ENCODE results near the gene MCM8. TPM values are rescaled to one million over a fixed set of nuclear protein-coding genes. Genes with fewer than 3 reads are reported as not detected.

Gene MCM8
- polyA plus RNA-seq, 4 donors, result 1.6 to 12.2 (median 4.2) TPM

DNA sequence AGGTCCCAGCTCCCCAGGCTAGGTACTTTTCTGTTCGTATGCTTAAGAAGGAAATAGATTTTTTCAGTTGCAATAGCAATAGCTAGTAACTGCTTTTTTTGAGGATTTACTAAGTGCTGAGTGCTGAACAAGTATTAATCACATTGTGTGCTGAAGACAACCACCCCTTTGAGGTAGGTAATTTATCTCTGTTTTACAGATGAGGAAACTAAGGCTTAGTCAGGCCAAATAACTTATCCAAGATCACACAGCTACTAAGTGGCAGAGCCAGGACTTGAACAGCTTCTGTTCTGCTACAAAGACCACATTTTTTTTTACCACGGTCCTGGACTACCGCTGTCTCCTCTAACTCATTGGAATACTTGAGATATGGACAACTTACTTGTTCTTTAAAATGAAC is 63.6 kb downstream of the MCM8 start:
- no peaks in the 10 kb centered on the region for H3K9me3 ChIP-seq (ENCODE audit: control insufficient read depth in 2 of 2, insufficient read depth in 1 of 2, low read depth in 1 of 2, low read length in 1 of 2)
- H3K27me3 ChIP-seq (ENCODE audit: control insufficient read depth in 3 of 3, insufficient read depth in 3 of 3, low read length in 3 of 3), result no peaks in the 10 kb centered on the region
- no peak overlapping the region for H3K27ac ChIP-seq (ENCODE audit: low read depth in 1 of 3, low read length in 2 of 3)
- WGBS, 3 donors, result 80 to 85% (median 82%) methylated on average over 3 of the region's 3 CpGs
- H3K4me3 ChIP-seq (ENCODE audit: low read depth in 1 of 3, low read length in 3 of 3), result no peak overlapping the region
- DNase-seq, result no peak
- FAIRE-seq, result no peak
- H3K4me1 ChIP-seq (ENCODE audit: control insufficient read depth in 3 of 3, insufficient read depth in 2 of 3, low read depth in 1 of 3, low read length in 2 of 3), result peaks cover 0 to 3% (median 0%) of the 10 kb centered on the region in 3 donors
- H3K36me3 ChIP-seq (ENCODE audit: control insufficient read depth in 3 of 3, insufficient read depth in 2 of 3, low read depth in 1 of 3, low read length in 3 of 3), result peaks cover 3 to 29% (median 24%) of the 10 kb centered on the region in 3 donors

DNA sequence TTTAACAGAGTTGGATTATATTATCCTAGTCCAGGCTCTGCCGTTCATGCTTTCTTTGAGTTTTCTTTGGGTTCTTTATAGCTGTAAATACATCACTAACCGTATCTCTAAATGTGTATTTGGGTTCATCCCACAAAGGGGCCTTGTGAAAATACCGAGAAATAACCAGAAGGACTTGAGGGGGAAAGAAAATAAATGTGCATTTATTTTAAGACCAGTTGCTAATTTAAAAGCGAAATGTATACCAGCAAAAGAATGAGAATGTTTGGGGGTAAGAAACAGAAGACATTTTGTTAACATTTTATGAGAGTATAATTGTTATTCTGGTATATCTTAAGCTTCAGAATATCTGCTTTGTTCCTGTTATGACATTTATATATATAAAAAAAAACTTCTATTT is 64.5 kb downstream of the MCM8 start:
- FAIRE-seq (no peak), DNase-seq (no peak)
- Histone ChIP-seq H3K4me1 (ENCODE audit: control insufficient read depth in 3 of 3, insufficient read depth in 2 of 3, low read depth in 1 of 3, low read length in 2 of 3) (peaks cover 0 to 3% (median 0%) of the 10 kb centered on the region in 3 donors), H3K9me3 (ENCODE audit: control insufficient read depth in 2 of 2, insufficient read depth in 1 of 2, low read depth in 1 of 2, low read length in 1 of 2) (no peaks in the 10 kb centered on the region), H3K27ac (ENCODE audit: low read depth in 1 of 3, low read length in 2 of 3) (no peak overlapping the region), H3K36me3 (ENCODE audit: control insufficient read depth in 3 of 3, insufficient read depth in 2 of 3, low read depth in 1 of 3, low read length in 3 of 3) (peaks cover 3 to 29% (median 24%) of the 10 kb centered on the region in 3 donors), H3K4me3 (ENCODE audit: low read depth in 1 of 3, low read length in 3 of 3) (no peak overlapping the region), H3K27me3 (ENCODE audit: control insufficient read depth in 3 of 3, insufficient read depth in 3 of 3, low read length in 3 of 3) (no peaks in the 10 kb centered on the region)
- 87 to 89% (median 88%) methylated on average over 4 of the region's 4 CpGs for WGBS, 3 donors

DNA sequence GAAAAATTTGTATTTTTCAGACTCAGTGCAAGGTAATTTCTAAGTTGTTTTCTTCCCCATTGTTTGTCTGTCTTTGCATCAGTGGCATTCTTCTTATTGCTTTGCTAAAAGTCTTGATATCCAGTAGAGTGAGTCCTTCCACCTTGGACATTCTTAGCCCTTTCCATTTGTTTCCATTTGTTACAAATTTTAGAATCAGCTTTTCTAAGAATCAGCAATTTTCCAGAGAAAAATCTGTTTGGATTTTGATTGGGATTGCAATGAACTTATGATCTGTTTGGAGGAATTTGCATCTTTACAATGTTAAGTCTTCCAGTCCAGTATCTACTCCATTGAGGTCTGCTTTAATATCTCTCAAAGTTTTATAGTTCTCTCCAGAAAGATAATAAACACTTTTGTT is 67.0 kb downstream of the MCM8 start:
- H3K36me3 ChIP-seq (ENCODE audit: control insufficient read depth in 3 of 3, insufficient read depth in 2 of 3, low read depth in 1 of 3, low read length in 3 of 3), result peaks cover 0 to 24% (median 20%) of the 10 kb centered on the region in 3 donors
- H3K4me1 ChIP-seq (ENCODE audit: control insufficient read depth in 3 of 3, insufficient read depth in 2 of 3, low read depth in 1 of 3, low read length in 2 of 3), result peaks cover 0 to 3% (median 0%) of the 10 kb centered on the region in 3 donors
- H3K9me3 ChIP-seq (ENCODE audit: control insufficient read depth in 2 of 2, insufficient read depth in 1 of 2, low read depth in 1 of 2, low read length in 1 of 2), result peaks cover 0 to 3% of the 10 kb centered on the region in 2 donors
- DNase-seq (no peak), FAIRE-seq (no peak)
- H3K27ac ChIP-seq (ENCODE audit: low read depth in 1 of 3, low read length in 2 of 3), result no peak overlapping the region
- H3K4me3 ChIP-seq (ENCODE audit: low read depth in 1 of 3, low read length in 3 of 3), result no peak overlapping the region
- no peaks in the 10 kb centered on the region for H3K27me3 ChIP-seq (ENCODE audit: control insufficient read depth in 3 of 3, insufficient read depth in 3 of 3, low read length in 3 of 3)

DNA sequence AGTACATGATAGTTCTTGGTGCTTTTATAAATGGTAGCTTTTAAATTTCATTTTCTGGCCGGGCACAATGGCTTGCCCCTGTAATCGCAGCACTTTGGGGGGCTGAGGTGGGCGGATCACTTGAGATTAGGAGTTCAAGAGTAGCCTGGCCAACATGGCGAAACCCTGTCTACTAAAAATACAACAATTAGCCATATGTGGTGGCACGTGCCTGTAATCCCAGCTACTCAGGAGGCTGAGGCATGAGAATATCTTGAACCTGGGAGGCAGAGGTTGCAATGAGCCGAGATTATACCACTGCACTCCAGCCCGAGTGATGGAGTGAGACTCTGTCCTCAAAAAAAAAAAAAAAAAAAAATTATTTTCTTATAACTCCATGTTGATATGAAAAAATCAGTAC is 67.4 kb downstream of the MCM8 start:
- Histone ChIP-seq H3K36me3 (ENCODE audit: control insufficient read depth in 3 of 3, insufficient read depth in 2 of 3, low read depth in 1 of 3, low read length in 3 of 3) (peaks cover 0 to 22% (median 16%) of the 10 kb centered on the region in 3 donors), H3K27me3 (ENCODE audit: control insufficient read depth in 3 of 3, insufficient read depth in 3 of 3, low read length in 3 of 3) (no peaks in the 10 kb centered on the region), H3K9me3 (ENCODE audit: control insufficient read depth in 2 of 2, insufficient read depth in 1 of 2, low read depth in 1 of 2, low read length in 1 of 2) (peaks cover 0 to 3% of the 10 kb centered on the region in 2 donors), H3K4me1 (ENCODE audit: control insufficient read depth in 3 of 3, insufficient read depth in 2 of 3, low read depth in 1 of 3, low read length in 2 of 3) (no peaks in the 10 kb centered on the region), H3K4me3 (ENCODE audit: low read depth in 1 of 3, low read length in 3 of 3) (no peak overlapping the region), H3K27ac (ENCODE audit: low read depth in 1 of 3, low read length in 2 of 3) (no peak overlapping the region)
- no peak for FAIRE-seq
- DNase-seq, result no peak
- WGBS, 3 donors, result 92 to 96% (median 94%) methylated on average over 7 of the region's 7 CpGs

DNA sequence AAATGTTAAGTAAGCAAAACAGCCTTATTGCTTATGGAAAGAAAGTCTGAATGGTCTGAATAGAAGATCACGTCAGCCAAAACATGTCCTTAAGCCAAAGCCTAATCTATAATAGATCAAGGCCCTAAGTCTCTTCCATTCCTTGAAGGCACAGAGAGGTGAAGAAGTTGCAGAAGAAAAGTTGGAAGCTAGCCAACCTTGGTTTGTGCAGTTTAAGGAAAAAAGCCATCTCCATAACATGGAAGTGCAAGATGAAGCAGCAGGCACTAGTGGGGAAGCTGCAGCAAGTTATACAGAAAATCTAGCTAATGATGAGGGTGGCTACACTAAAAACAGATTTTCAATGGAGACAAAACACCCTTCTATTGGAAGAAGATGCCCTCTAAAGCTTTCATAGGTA is 74.3 kb downstream of the MCM8 start:
- no peak overlapping the region for H3K27ac ChIP-seq (ENCODE audit: low read depth in 1 of 3, low read length in 2 of 3)
- H3K27me3 ChIP-seq (ENCODE audit: control insufficient read depth in 3 of 3, insufficient read depth in 3 of 3, low read length in 3 of 3), result no peaks in the 10 kb centered on the region
- H3K4me3 ChIP-seq (ENCODE audit: low read depth in 1 of 3, low read length in 3 of 3), result no peak overlapping the region
- FAIRE-seq (no peak), DNase-seq (no peak)
- peaks cover 0 to 19% of the 10 kb centered on the region in 2 donors for H3K9me3 ChIP-seq (ENCODE audit: control insufficient read depth in 2 of 2, insufficient read depth in 1 of 2, low read depth in 1 of 2, low read length in 1 of 2)
- no peaks in the 10 kb centered on the region for H3K4me1 ChIP-seq (ENCODE audit: control insufficient read depth in 3 of 3, insufficient read depth in 2 of 3, low read depth in 1 of 3, low read length in 2 of 3)
- H3K36me3 ChIP-seq (ENCODE audit: control insufficient read depth in 3 of 3, insufficient read depth in 2 of 3, low read depth in 1 of 3, low read length in 3 of 3), result peaks cover 3 to 35% (median 20%) of the 10 kb centered on the region in 3 donors
- 95 to 100% (median 97%) methylated on average over 1 of the region's 1 CpG for WGBS, 3 donors

DNA sequence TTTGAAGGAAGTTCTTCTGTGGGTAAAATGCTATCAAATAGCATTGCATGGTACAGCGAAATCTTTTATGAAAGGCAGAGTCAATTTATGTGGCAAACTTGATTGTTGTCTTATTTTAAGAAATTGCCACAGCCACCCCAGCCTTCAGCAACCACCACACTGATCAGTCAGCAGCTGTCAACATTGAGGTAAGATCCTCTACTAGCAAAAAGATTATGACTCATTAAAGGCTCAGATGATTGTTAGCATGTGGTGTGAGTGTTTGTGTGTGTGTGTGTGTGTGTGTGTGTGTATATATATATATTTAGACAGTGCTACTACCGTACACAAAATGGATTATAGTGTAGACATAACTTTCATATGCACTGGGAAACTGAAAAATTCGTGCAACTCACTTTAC is 75.6 kb downstream of the MCM8 start:
- Histone ChIP-seq H3K4me3 (ENCODE audit: low read depth in 1 of 3, low read length in 3 of 3) (no peak overlapping the region), H3K27ac (ENCODE audit: low read depth in 1 of 3, low read length in 2 of 3) (no peak overlapping the region), H3K9me3 (ENCODE audit: control insufficient read depth in 2 of 2, insufficient read depth in 1 of 2, low read depth in 1 of 2, low read length in 1 of 2) (peaks cover 0 to 19% of the 10 kb centered on the region in 2 donors), H3K4me1 (ENCODE audit: control insufficient read depth in 3 of 3, insufficient read depth in 2 of 3, low read depth in 1 of 3, low read length in 2 of 3) (no peaks in the 10 kb centered on the region), H3K27me3 (ENCODE audit: control insufficient read depth in 3 of 3, insufficient read depth in 3 of 3, low read length in 3 of 3) (no peaks in the 10 kb centered on the region), H3K36me3 (ENCODE audit: control insufficient read depth in 3 of 3, insufficient read depth in 2 of 3, low read depth in 1 of 3, low read length in 3 of 3) (peaks cover 3 to 35% (median 20%) of the 10 kb centered on the region in 3 donors)
- FAIRE-seq, result no peak
- WGBS, 3 donors, result 85 to 88% (median 88%) methylated on average over 3 of the region's 3 CpGs
- no peak for DNase-seq

DNA sequence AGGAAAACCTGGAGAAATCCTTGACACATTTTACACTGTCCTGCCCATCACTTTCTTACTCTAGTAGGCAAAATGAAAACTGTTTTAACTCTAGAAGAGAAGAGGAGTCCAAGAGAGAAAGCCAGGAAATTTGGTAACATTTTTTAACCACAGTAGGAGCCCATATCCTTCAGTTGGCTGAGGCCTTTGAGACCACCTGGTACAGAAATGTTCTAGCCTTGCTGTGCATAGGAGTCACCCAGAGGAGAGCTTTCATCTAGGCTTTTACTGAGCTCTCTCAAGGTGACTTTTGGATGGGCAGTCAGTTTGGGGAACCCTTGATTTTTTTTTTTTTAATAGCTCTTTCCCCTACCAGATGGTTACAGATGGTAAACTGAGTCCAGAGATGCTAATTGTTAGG is 78.4 kb downstream of the MCM8 start:
- Histone ChIP-seq H3K27me3 (ENCODE audit: control insufficient read depth in 3 of 3, insufficient read depth in 3 of 3, low read length in 3 of 3) (no peaks in the 10 kb centered on the region), H3K4me1 (ENCODE audit: control insufficient read depth in 3 of 3, insufficient read depth in 2 of 3, low read depth in 1 of 3, low read length in 2 of 3) (no peaks in the 10 kb centered on the region), H3K36me3 (ENCODE audit: control insufficient read depth in 3 of 3, insufficient read depth in 2 of 3, low read depth in 1 of 3, low read length in 3 of 3) (peaks cover 7 to 37% (median 22%) of the 10 kb centered on the region in 3 donors), H3K27ac (ENCODE audit: low read depth in 1 of 3, low read length in 2 of 3) (no peak overlapping the region), H3K4me3 (ENCODE audit: low read depth in 1 of 3, low read length in 3 of 3) (no peak overlapping the region), H3K9me3 (ENCODE audit: control insufficient read depth in 2 of 2, insufficient read depth in 1 of 2, low read depth in 1 of 2, low read length in 1 of 2) (peaks cover 0 to 12% of the 10 kb centered on the region in 2 donors)
- DNase-seq (no peak), FAIRE-seq (no peak)

DNA sequence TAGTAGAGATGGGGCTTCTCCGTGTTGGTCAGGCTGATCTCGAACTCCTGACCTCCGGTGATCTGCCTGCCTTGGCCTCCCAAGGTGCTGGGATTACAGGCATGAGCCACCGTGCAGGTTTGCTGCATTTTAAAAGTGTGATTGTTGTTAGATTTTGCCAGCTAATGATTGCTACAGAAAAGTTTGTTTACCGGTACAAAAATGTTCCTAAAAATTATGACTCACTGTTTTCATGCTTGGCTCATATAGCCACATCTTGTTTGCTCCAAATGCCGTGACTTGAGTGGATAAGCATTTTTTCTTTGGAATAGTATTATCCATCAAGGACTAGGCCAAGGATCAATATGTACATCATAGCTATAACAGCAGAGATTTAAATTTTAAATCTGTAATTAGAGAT is 79.1 kb downstream of the MCM8 start:
- 81 to 86% (median 86%) methylated on average over 6 of the region's 6 CpGs for WGBS, 3 donors
- Histone ChIP-seq H3K9me3 (ENCODE audit: control insufficient read depth in 2 of 2, insufficient read depth in 1 of 2, low read depth in 1 of 2, low read length in 1 of 2) (peaks cover 0 to 5% of the 10 kb centered on the region in 2 donors), H3K27me3 (ENCODE audit: control insufficient read depth in 3 of 3, insufficient read depth in 3 of 3, low read length in 3 of 3) (no peaks in the 10 kb centered on the region), H3K4me3 (ENCODE audit: low read depth in 1 of 3, low read length in 3 of 3) (no peak overlapping the region), H3K27ac (ENCODE audit: low read depth in 1 of 3, low read length in 2 of 3) (no peak overlapping the region), H3K36me3 (ENCODE audit: control insufficient read depth in 3 of 3, insufficient read depth in 2 of 3, low read depth in 1 of 3, low read length in 3 of 3) (peaks cover 11 to 30% (median 21%) of the 10 kb centered on the region in 3 donors), H3K4me1 (ENCODE audit: control insufficient read depth in 3 of 3, insufficient read depth in 2 of 3, low read depth in 1 of 3, low read length in 2 of 3) (no peaks in the 10 kb centered on the region)
- no peak for DNase-seq
- FAIRE-seq, result no peak

DNA sequence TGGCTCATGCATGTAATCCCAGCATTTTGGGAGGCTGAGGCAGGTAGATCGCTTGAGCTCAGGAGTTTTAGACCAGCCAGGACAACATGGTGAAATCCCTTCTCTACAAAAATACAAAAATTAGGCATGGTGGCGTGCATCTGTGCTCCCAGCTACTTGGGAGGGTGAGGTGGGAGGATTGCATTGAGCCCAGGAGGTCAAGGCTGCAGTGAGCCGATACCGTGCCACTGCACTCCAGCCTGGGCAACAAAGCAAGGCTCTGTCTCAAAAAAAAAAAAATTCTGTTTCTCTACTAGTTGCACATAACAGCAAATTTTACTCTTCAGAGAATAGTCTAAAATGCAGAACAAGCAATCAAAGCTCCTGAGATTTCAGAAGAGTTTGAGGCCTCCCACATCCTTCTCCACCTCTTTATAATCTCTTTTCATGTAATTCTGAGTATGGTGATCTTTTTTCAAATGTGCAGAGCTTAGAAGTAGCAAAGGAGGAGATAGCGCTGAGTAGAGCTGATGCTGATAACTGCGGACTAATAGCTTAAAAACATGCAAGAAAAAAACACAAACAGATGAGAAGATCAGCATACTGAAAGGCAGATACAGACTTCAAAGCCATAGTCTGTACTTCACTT is 80.1 kb downstream of the MCM8 start:
- no peak overlapping the region for H3K4me3 ChIP-seq (ENCODE audit: low read depth in 1 of 3, low read length in 3 of 3)
- WGBS, 3 donors, result 83 to 84% (median 84%) methylated on average over 6 of the region's 6 CpGs
- no peak for FAIRE-seq
- H3K27ac ChIP-seq (ENCODE audit: low read depth in 1 of 3, low read length in 2 of 3), result no peak overlapping the region
- DNase-seq, result no peak
- H3K4me1 ChIP-seq (ENCODE audit: control insufficient read depth in 3 of 3, insufficient read depth in 2 of 3, low read depth in 1 of 3, low read length in 2 of 3), result no peaks in the 10 kb centered on the region
- no peaks in the 10 kb centered on the region for H3K27me3 ChIP-seq (ENCODE audit: control insufficient read depth in 3 of 3, insufficient read depth in 3 of 3, low read length in 3 of 3)
- peaks cover 13 to 30% (median 18%) of the 10 kb centered on the region in 3 donors for H3K36me3 ChIP-seq (ENCODE audit: control insufficient read depth in 3 of 3, insufficient read depth in 2 of 3, low read depth in 1 of 3, low read length in 3 of 3)
- H3K9me3 ChIP-seq (ENCODE audit: control insufficient read depth in 2 of 2, insufficient read depth in 1 of 2, low read depth in 1 of 2, low read length in 1 of 2), result no peaks in the 10 kb centered on the region
